CD4-positive, alpha-beta T cell (primary cell): ENCODE data around the gene MYO9A. TPM values are rescaled to one million over a fixed set of nuclear protein-coding genes. Genes with fewer than 3 reads are reported as not detected.
"Not testable (repeated sequence)": the region's sequence is repeated elsewhere in the genome, so short reads cannot be mapped to it uniquely, and the experiment has no call there.

Experiments used
- ATAC-seq: fragments of 200-7000 bp; cut with Tn5 transposase; one replicate; pipeline ENCODE4 v1.10.0; 2022; ENCODE audit warnings: mild to moderate bottlenecking; ENCODE audit not compliant: poor library complexity
- CTCF ChIA-PET: fragments of 350-600 bp; sonication (Branson Sonifier 250); formaldehyde crosslinking; loops from one replicate; lab custom pipeline; 2021; ENCODE audit warnings: antibody characterized with exemption, inconsistent platforms; lab: Charles Lee
- POLR2A ChIA-PET: fragments of 350-600 bp; sonication (Branson Sonifier 250); formaldehyde crosslinking; loops from one replicate; lab custom pipeline; 2021; ENCODE audit warnings: antibody characterized with exemption, inconsistent platforms; lab: Charles Lee
- DNase-seq, 14 experiments: peaks; one replicate each; pipeline ENCODE4 v3.0.0-alpha.2; 2013 to 2020; ENCODE audit warnings: mixed read lengths in 2 of 14
- H3K27ac ChIP-seq, 2 donors: one replicate each; pipeline versions ENCODE4 v1.5.1 to v1.7.0; 2013; ENCODE audit warnings: low read length in 2 of 2, low read depth in 1 of 2, mild to moderate bottlenecking in 1 of 2
- H3K27me3 ChIP-seq, 2 experiments: 1 replicate in 1 of 2; 2 replicates in 1 of 2; pipeline versions ENCODE4 v1.6.1 to v1.7.0; 2013; ENCODE audit warnings: low read length in 2 of 2, control low read depth in 1 of 2, mild to moderate bottlenecking in 1 of 2, moderate library complexity in 1 of 2; ENCODE audit not compliant: insufficient read depth in 2 of 2, control insufficient read depth in 1 of 2
- H3K36me3 ChIP-seq: one replicate; pipeline ENCODE4 v1.6.1; 2013; ENCODE audit warnings: low read length, control low read depth; ENCODE audit not compliant: insufficient read depth
- H3K4me1 ChIP-seq: one replicate; pipeline ENCODE4 v1.6.1; 2013; ENCODE audit warnings: low read length, control low read depth; ENCODE audit not compliant: insufficient read depth
- H3K4me3 ChIP-seq: one replicate; pipeline ENCODE4 v1.5.1; 2013; ENCODE audit warnings: mild to moderate bottlenecking, low read length, moderate library complexity
- H3K9me3 ChIP-seq, 2 experiments: 1 replicate in 1 of 2; 2 replicates in 1 of 2; pipeline versions ENCODE4 v1.6.1 to v1.7.0; 2013; ENCODE audit warnings: low read length in 2 of 2, mild to moderate bottlenecking in 2 of 2, control low read depth in 1 of 2, moderate library complexity in 1 of 2; ENCODE audit not compliant: control insufficient read depth in 1 of 2, insufficient read depth in 1 of 2
- H3K27ac Mint-ChIP-seq: one replicate; pipeline ENCODE4 v1.8.0; 2020; ENCODE audit warnings: mixed read lengths
- H3K27me3 Mint-ChIP-seq: one replicate; pipeline ENCODE4 v1.8.0; 2021; ENCODE audit warnings: mixed read lengths
- H3K36me3 Mint-ChIP-seq: one replicate; pipeline ENCODE4 v1.8.0; 2021; ENCODE audit warnings: low read depth, mixed read lengths
- H3K4me1 Mint-ChIP-seq: one replicate; pipeline ENCODE4 v1.8.0; 2021; ENCODE audit warnings: low read depth, mixed read lengths
- H3K4me3 Mint-ChIP-seq: one replicate; pipeline ENCODE4 v1.8.0; 2020; ENCODE audit warnings: mild to moderate bottlenecking, mixed read lengths
- H3K9me3 Mint-ChIP-seq: one replicate; pipeline ENCODE4 v1.8.0; 2020; ENCODE audit warnings: mixed read lengths
- intact Hi-C, 2 experiments: fragments of 100-400 bp; cut with DNase I in 1 of 2; cut with micrococcal nuclease in 1 of 2; formaldehyde crosslinking; loops; one replicate each; pipeline versions ENCODE4 v1.15.1 to v1.9.0; 2023 to 2025; cut with DNase I, micrococcal nuclease
- total RNA-seq, 174 experiments: library from RNA in 2 of 174; stranded (reverse) in 2 of 174; gene quantifications; one replicate each; pipeline ENCODE4 v1.2.3 and lab custom pipeline; 2021 to 2026
- TF ChIP-seq, protein P1 (sequence below): fragments of 200-600 bp; IDR thresholded peaks from one replicate; pipeline ENCODE4 v1.8.0; 2022; ENCODE audit warnings: antibody characterized with exemption, mild to moderate bottlenecking

MYO9A gene
- total RNA-seq, 2 experiments from 2014 or later, result 23.4 to 29.1 TPM

DNA sequence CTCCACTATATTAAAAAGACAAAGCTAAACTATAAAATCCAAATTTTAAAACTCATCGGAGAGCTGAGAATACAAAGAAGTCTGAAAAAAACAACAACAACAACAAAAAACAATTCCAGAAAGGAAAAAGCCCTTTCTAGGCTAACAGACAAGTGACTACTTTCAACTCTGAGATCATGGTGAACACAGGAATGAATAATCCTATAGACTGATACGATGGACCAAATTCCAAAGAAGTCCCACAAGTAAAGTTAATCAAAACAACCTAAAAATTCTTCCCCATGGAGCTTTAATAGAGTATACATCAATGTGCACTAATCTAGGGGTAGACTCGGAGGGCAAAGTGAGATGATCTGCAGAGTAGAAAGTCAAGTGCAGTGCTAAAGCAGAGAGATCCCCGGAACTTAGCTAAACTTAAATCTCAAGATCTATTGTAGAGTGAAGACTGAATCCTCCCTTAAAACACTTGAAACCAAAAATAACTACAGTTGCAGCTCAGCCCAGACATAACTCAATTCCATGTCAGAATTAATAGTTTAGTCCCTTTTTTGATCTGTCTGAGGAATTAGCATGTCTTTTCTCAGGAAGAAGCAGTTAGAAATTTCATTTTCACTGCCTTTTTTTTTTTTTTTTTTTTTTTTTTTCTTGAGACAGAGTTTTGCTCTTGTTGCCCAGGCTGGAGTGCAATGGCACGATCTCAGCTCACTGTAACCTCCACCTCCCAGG lies 43.5 kb downstream of the MYO9A start:
- ATAC-seq (no peak), DNase-seq (no peak)
- Histone ChIP-seq H3K4me3 (no peak overlapping the region), H3K9me3 (no peaks in the 10 kb centered on the region), H3K27ac (no peak overlapping the region), H3K27me3 (no peaks in the 10 kb centered on the region), H3K36me3 (no peaks in the 10 kb centered on the region), H3K4me1 (no peaks in the 10 kb centered on the region)
- H3K9me3 Mint-ChIP-seq, result no peaks in the 10 kb centered on the region
- TF ChIP-seq, protein P1, sequence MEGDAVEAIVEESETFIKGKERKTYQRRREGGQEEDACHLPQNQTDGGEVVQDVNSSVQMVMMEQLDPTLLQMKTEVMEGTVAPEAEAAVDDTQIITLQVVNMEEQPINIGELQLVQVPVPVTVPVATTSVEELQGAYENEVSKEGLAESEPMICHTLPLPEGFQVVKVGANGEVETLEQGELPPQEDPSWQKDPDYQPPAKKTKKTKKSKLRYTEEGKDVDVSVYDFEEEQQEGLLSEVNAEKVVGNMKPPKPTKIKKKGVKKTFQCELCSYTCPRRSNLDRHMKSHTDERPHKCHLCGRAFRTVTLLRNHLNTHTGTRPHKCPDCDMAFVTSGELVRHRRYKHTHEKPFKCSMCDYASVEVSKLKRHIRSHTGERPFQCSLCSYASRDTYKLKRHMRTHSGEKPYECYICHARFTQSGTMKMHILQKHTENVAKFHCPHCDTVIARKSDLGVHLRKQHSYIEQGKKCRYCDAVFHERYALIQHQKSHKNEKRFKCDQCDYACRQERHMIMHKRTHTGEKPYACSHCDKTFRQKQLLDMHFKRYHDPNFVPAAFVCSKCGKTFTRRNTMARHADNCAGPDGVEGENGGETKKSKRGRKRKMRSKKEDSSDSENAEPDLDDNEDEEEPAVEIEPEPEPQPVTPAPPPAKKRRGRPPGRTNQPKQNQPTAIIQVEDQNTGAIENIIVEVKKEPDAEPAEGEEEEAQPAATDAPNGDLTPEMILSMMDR, result no peak
- H3K27ac Mint-ChIP-seq, result no peak overlapping the region
- no peak overlapping the region for H3K4me3 Mint-ChIP-seq
- CTCF ChIA-PET, result no interaction called here
- H3K27me3 Mint-ChIP-seq, result no peaks in the 10 kb centered on the region
- intact Hi-C loops, result no loop called here
- no peaks in the 10 kb centered on the region for H3K36me3 Mint-ChIP-seq
- POLR2A ChIA-PET, result no interaction called here
- H3K4me1 Mint-ChIP-seq, result peaks cover 38% of the 10 kb centered on the region

DNA sequence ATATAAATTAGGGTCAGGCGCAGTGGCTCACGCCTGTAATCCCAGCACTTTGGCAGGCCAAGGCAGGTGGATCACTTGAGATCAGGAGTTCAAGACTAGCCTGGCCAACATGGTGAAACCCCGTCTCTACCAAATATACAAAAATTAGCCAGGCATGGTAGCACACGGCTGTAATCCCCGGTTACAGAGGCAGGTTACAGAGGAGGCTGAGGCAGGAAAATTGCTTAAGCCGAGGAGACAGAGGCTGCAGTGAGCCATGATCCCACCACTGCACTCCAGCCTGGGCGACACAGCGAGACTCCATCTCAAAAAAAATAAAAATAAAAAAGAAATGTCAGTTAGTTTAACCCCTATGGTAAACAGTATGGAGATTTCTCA lies 46.5 kb downstream of the MYO9A start:
- intact Hi-C loops, H3K4me3 Mint-ChIP-seq: not testable (repeated sequence)

DNA sequence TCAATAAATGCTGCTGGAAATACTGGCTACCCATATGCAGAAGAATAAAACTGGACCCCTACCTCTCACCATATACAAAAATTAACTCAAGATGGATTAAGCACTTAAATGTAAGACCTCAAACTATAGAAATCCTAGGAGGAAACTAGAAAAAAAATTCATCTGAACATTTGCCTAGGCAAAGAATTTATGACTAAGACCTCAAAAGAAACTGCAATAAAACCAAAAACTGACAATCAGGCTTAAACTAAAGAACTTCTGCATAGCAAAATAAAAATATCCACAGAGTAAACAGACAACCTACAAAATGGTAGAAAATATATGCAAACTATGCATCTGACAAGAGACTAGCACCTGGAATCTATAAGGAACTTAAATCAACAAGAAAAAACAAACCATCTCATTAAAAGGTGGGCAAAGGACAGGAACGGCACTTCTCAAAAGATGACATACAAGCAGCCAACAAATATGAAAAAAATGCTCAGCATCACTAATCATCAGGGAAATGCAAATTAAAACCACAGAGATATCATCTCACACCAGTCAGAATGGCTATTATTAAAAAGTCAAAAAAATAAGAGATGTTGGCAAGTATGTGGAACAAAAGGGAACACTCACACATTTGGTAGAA lies 47.0 kb downstream of the MYO9A start:
- Histone ChIP-seq H3K36me3 (no peaks in the 10 kb centered on the region), H3K4me1 (no peaks in the 10 kb centered on the region), H3K27me3 (no peaks in the 10 kb centered on the region), H3K27ac (no peak overlapping the region), H3K9me3 (no peaks in the 10 kb centered on the region), H3K4me3 (no peak overlapping the region)
- intact Hi-C loops, result no loop called here
- Mint-ChIP-seq H3K9me3 (no peaks in the 10 kb centered on the region), H3K36me3 (no peaks in the 10 kb centered on the region), H3K27me3 (no peaks in the 10 kb centered on the region), H3K4me1 (peaks cover 21% of the 10 kb centered on the region), H3K4me3 (no peak overlapping the region), H3K27ac (no peak overlapping the region)
- DNase-seq (no peak), ATAC-seq (no peak)
- ChIA-PET CTCF (no interaction called here), POLR2A (no interaction called here)
- TF ChIP-seq, protein P1, result no peak

More for the DNA sequence above, 46.5 kb downstream of the MYO9A start:
- CTCF ChIA-PET, H3K36me3 Mint-ChIP-seq, H3K27ac ChIP-seq, H3K4me3 ChIP-seq, H3K27ac Mint-ChIP-seq, H3K36me3 ChIP-seq, H3K27me3 Mint-ChIP-seq, DNase-seq, H3K9me3 ChIP-seq, POLR2A ChIA-PET, H3K27me3 ChIP-seq, ATAC-seq, H3K9me3 Mint-ChIP-seq, H3K4me1 ChIP-seq: not testable (repeated sequence)
- peaks cover 22% of the 10 kb centered on the region for H3K4me1 Mint-ChIP-seq
